Right hindlimb (tissue), 1 donor: ENCODE data around the gene PKP4.

Experiments
- DNase-seq: peaks from one replicate; pipeline ENCODE4 v3.0.0-alpha.2; 2018

Gene PKP4

GRCh38 chr2:158498749-158499136, 42.0 kb downstream of the PKP4 start:
- DNase-seq = no peak

- no peak for DNase-seq
Observed at GRCh38 chr2:158499383-158499782, 42.6 kb downstream of the PKP4 start.

GRCh38 chr2:158500333-158500732, 43.6 kb downstream of the PKP4 start:
- no peak for DNase-seq

GRCh38 chr2:158501301-158501700, 44.5 kb downstream of the PKP4 start:
- peak; percentile 48 for DNase-seq

- no peak for DNase-seq
Observed at GRCh38 chr2:158502974-158503373, 46.2 kb downstream of the PKP4 start.

- DNase-seq = no peak
Observed at GRCh38 chr2:158504088-158504487, 47.3 kb downstream of the PKP4 start.

- DNase-seq = no peak
Observed at GRCh38 chr2:158505448-158505934, 48.7 kb downstream of the PKP4 start.

- no peak for DNase-seq
Observed at GRCh38 chr2:158507141-158507540, 50.4 kb downstream of the PKP4 start.

GRCh38 chr2:158507679-158508078, 50.9 kb downstream of the PKP4 start:
- DNase-seq = no peak

- no peak for DNase-seq
Observed at GRCh38 chr2:158509928-158510797, 53.4 kb downstream of the PKP4 start.

GRCh38 chr2:158510887-158511286, 54.1 kb downstream of the PKP4 start:
- DNase-seq = no peak

GRCh38 chr2:158511706-158512105, 55.0 kb downstream of the PKP4 start:
- DNase-seq = no peak

- no peak for DNase-seq
Observed at GRCh38 chr2:158512323-158512722, 55.6 kb downstream of the PKP4 start.

GRCh38 chr2:158513841-158514240, 57.1 kb downstream of the PKP4 start:
- no peak for DNase-seq

- no peak for DNase-seq
Observed at GRCh38 chr2:158518084-158518483, 61.3 kb downstream of the PKP4 start.

GRCh38 chr2:158519481-158519880, 62.7 kb downstream of the PKP4 start:
- no peak for DNase-seq

GRCh38 chr2:158529379-158530259, 72.9 kb downstream of the PKP4 start:
- no peak for DNase-seq

- no peak for DNase-seq
Observed at GRCh38 chr2:158530829-158531228, 74.1 kb downstream of the PKP4 start.

- no peak for DNase-seq
Observed at GRCh38 chr2:158533009-158533408, 76.3 kb downstream of the PKP4 start.

- no peak for DNase-seq
Observed at GRCh38 chr2:158539176-158540005, 82.6 kb downstream of the PKP4 start.

- DNase-seq = no peak
Observed at GRCh38 chr2:158542577-158542976, 85.8 kb downstream of the PKP4 start.

- no peak for DNase-seq
Observed at GRCh38 chr2:158543957-158544356, 87.2 kb downstream of the PKP4 start.

GRCh38 chr2:158544998-158545397, 88.2 kb downstream of the PKP4 start:
- DNase-seq = no peak
